ENCODE measurements around the gene ADCY10. TPM values are rescaled to one million over a fixed set of nuclear protein-coding genes. Genes with fewer than 3 reads are reported as not detected.
A peak's percentile ranks its signal among the peaks of the same experiment; 100 is the strongest.
"Not testable (repeated sequence)": the region's sequence is repeated elsewhere in the genome, so short reads cannot be mapped to it uniquely, and the experiment has no call there.

Gene ADCY10
- total RNA-seq, 1 donor from 2014 or later, result not detected

GRCh38 chr1:167856711-167857418, 57.1 kb downstream of the ADCY10 start:
- ATAC-seq, result no peak

- no peak for ATAC-seq
Measured at GRCh38 chr1:167854184-167854583, 59.8 kb downstream of the ADCY10 start.

- no peak for ATAC-seq
Measured at GRCh38 chr1:167849666-167850065, 64.3 kb downstream of the ADCY10 start.

- ATAC-seq, result no peak
Measured at GRCh38 chr1:167842872-167843271, 71.1 kb downstream of the ADCY10 start.

GRCh38 chr1:167841530-167841929, 72.4 kb downstream of the ADCY10 start:
- no peak for ATAC-seq

- peak; percentile 76 for ATAC-seq
Measured at GRCh38 chr1:167839009-167839408, 74.9 kb downstream of the ADCY10 start.

- no peak for ATAC-seq
Measured at GRCh38 chr1:167837326-167837725, 76.6 kb downstream of the ADCY10 start.

- no peak for ATAC-seq
Measured at GRCh38 chr1:167836197-167836596, 77.7 kb downstream of the ADCY10 start.

GRCh38 chr1:167833904-167834303, 80.0 kb downstream of the ADCY10 start:
- no peak for ATAC-seq

GRCh38 chr1:167832693-167833092, 81.2 kb downstream of the ADCY10 start:
- ATAC-seq, result no peak

GRCh38 chr1:167830668-167831067, 83.3 kb downstream of the ADCY10 start:
- ATAC-seq, result not testable (repeated sequence)

GRCh38 chr1:167829868-167830267, 84.1 kb downstream of the ADCY10 start:
- ATAC-seq, result no peak

- ATAC-seq, result no peak
Measured at GRCh38 chr1:167826127-167826526, 87.8 kb downstream of the ADCY10 start.

GRCh38 chr1:167825419-167826079, 88.4 kb downstream of the ADCY10 start:
- ATAC-seq, result no peak

GRCh38 chr1:167824163-167824794, 89.7 kb downstream of the ADCY10 start:
- ATAC-seq, result no peak

- no peak for ATAC-seq
Measured at GRCh38 chr1:167821969-167822685, 91.8 kb downstream of the ADCY10 start.

- ATAC-seq, result no peak
Measured at GRCh38 chr1:167821356-167821685, 92.6 kb downstream of the ADCY10 start.

- peak; percentile 74 for ATAC-seq
Measured at GRCh38 chr1:167820684-167821355, 93.1 kb downstream of the ADCY10 start.

GRCh38 chr1:167819849-167820683, 93.9 kb downstream of the ADCY10 start:
- peak; percentile 87 for ATAC-seq

- no peak for ATAC-seq
Measured at GRCh38 chr1:167815650-167816049, 98.3 kb downstream of the ADCY10 start.

- no peak for ATAC-seq
Measured at GRCh38 chr1:167812972-167813371, 101.0 kb downstream of the ADCY10 start.

- no peak for ATAC-seq
Measured at GRCh38 chr1:167808690-167809089, 105.2 kb downstream of the ADCY10 start.
